CD8-positive, alpha-beta memory T cell (primary cell): ENCODE data around the gene NDUFB2. TPM values are rescaled to one million over a fixed set of nuclear protein-coding genes. Genes with fewer than 3 reads are reported as not detected.
"Not testable (repeated sequence)": the region's sequence is repeated elsewhere in the genome, so short reads cannot be mapped to it uniquely, and the experiment has no call there.

Experiments used
- CTCF ChIA-PET: fragments of 350-600 bp; sonication (Branson Sonifier 250); formaldehyde crosslinking; loops from one replicate; lab custom pipeline; 2021; ENCODE audit warnings: antibody characterized with exemption; lab: Charles Lee
- POLR2A ChIA-PET: fragments of 350-600 bp; sonication (Branson Sonifier 250); formaldehyde crosslinking; loops from one replicate; lab custom pipeline; 2021; ENCODE audit warnings: antibody characterized with exemption; lab: Charles Lee
- DNase-seq, 5 donors: peaks; one replicate each; pipeline versions ENCODE4 v3.0.0 to v3.0.0-alpha.2; 2020 to 2022; ENCODE audit warnings: mixed read lengths in 1 of 5
- H3K27ac ChIP-seq: one replicate; pipeline ENCODE4 v1.7.0; 2013; ENCODE audit warnings: low read depth, mild to moderate bottlenecking, low read length, moderate library complexity
- H3K27me3 ChIP-seq: 2 replicates; pipeline ENCODE4 v1.7.0; 2013; ENCODE audit warnings: low read length, mild to moderate bottlenecking; ENCODE audit not compliant: insufficient read depth, poor library complexity, severe bottlenecking
- H3K36me3 ChIP-seq: 2 replicates; pipeline ENCODE4 v1.7.0; 2013; ENCODE audit warnings: mild to moderate bottlenecking, low read length, moderate library complexity; ENCODE audit not compliant: insufficient read depth
- H3K4me1 ChIP-seq: 2 replicates; pipeline ENCODE4 v1.7.0; 2013; ENCODE audit warnings: mild to moderate bottlenecking, low read length, moderate library complexity; ENCODE audit not compliant: insufficient read depth
- H3K4me3 ChIP-seq: 2 replicates; pipeline ENCODE4 v1.7.0; 2013; ENCODE audit warnings: mild to moderate bottlenecking, low read length
- H3K9me3 ChIP-seq: 2 replicates; pipeline ENCODE4 v1.7.0; 2013; ENCODE audit warnings: mild to moderate bottlenecking, low read length
- H3K27ac Mint-ChIP-seq, 8 donors: one replicate each; pipeline ENCODE4 v1.8.0; 2020 to 2021; ENCODE audit warnings: mixed read lengths in 8 of 8, mild to moderate bottlenecking in 6 of 8, inconsistent platforms in 3 of 8, moderate library complexity in 3 of 8
- H3K27me3 Mint-ChIP-seq, 2 donors: one replicate each; pipeline ENCODE4 v1.8.0; 2020 to 2021; ENCODE audit warnings: mixed read lengths in 2 of 2, mild to moderate bottlenecking in 1 of 2, moderate library complexity in 1 of 2
- H3K36me3 Mint-ChIP-seq, 3 donors: one replicate each; pipeline ENCODE4 v1.8.0; 2020 to 2021; ENCODE audit warnings: mixed read lengths in 3 of 3, inconsistent platforms in 1 of 3, mild to moderate bottlenecking in 1 of 3
- H3K4me1 Mint-ChIP-seq, 3 donors: one replicate each; pipeline ENCODE4 v1.8.0; 2020 to 2021; ENCODE audit warnings: mixed read lengths in 3 of 3, inconsistent platforms in 1 of 3, mild to moderate bottlenecking in 1 of 3
- H3K4me3 Mint-ChIP-seq, 7 donors: one replicate each; pipeline ENCODE4 v1.8.0; 2020 to 2021; ENCODE audit warnings: mixed read lengths in 7 of 7, mild to moderate bottlenecking in 6 of 7, moderate library complexity in 4 of 7, inconsistent platforms in 2 of 7
- H3K9me3 Mint-ChIP-seq, 5 donors: one replicate each; pipeline ENCODE4 v1.8.0; 2020 to 2022; ENCODE audit warnings: mixed read lengths in 5 of 5, mild to moderate bottlenecking in 3 of 5, moderate library complexity in 2 of 5, inconsistent platforms in 1 of 5
- polyA plus RNA-seq: library from polyadenylated mRNA; unstranded; fragments of 300-500 nt; fragmentation: Illumina TruSeq; gene quantifications from one replicate; pipeline ENCODE4 v1.2.3, GENCODE V29; 2021
- total RNA-seq, 2 experiments: library from RNA; stranded (reverse); gene quantifications; one replicate each; pipeline ENCODE4 v1.2.3, GENCODE V29; 2021

Gene NDUFB2
- total and polyA plus RNA-seq, 3 experiments from 2014 or later = 209 to 464 (median 231) TPM

- no peak overlapping the region for H3K4me3 ChIP-seq
- peak overlapping the region in 6 of 8 donors; percentile 2 to 97 (median 87) for H3K27ac Mint-ChIP-seq
- CTCF ChIA-PET = interaction anchor here (0.9 to 1.0 kb wide), 2 partner anchors 14 to 138 kb away, joined by 3 read pairs; no protein-coding TSS in a partner anchor
These were observed 40.7 kb upstream of the NDUFB2 start for GRCh38 chr7:140655511-140656408.

GRCh38 chr7:140656548-140657515 lies 39.7 kb upstream of the NDUFB2 start:
- ChIA-PET POLR2A (no interaction called here), CTCF (interaction anchor here (0.9 to 1.0 kb wide), 2 partner anchors 15 to 139 kb away, joined by 3 read pairs; no protein-coding TSS in a partner anchor)
- Mint-ChIP-seq H3K36me3 (no peaks in the 10 kb centered on the region), H3K27ac (peak overlapping the region; percentile 2 to 97 (median 87)), H3K4me1 (peaks cover 15 to 26% (median 19%) of the 10 kb centered on the region in 3 donors), H3K27me3 (peaks cover 9 to 10% of the 10 kb centered on the region in 2 donors), H3K4me3 (peak overlapping the region; percentile 32 to 96 (median 87)), H3K9me3 (no peaks in the 10 kb centered on the region)
- peak in 3 of 5 donors; percentile 5 to 30 (median 18) for DNase-seq
- H3K36me3 ChIP-seq = no peaks in the 10 kb centered on the region
- no peaks in the 10 kb centered on the region for H3K9me3 ChIP-seq
- H3K4me1 ChIP-seq = peaks cover 18% of the 10 kb centered on the region
- no peak overlapping the region for H3K27ac ChIP-seq
- H3K4me3 ChIP-seq = peak overlapping the region; percentile 55
- H3K27me3 ChIP-seq = no peaks in the 10 kb centered on the region

More at GRCh38 chr7:140655511-140656408, 40.7 kb upstream of the NDUFB2 start:
- peaks cover 18% of the 10 kb centered on the region for H3K4me1 ChIP-seq
- no peak overlapping the region for H3K27ac ChIP-seq
- peaks cover 15 to 26% (median 19%) of the 10 kb centered on the region in 3 donors for H3K4me1 Mint-ChIP-seq
- POLR2A ChIA-PET = no interaction called here
- H3K27me3 Mint-ChIP-seq = peaks cover 5 to 10% of the 10 kb centered on the region in 2 donors
- DNase-seq = no peak
- H3K27me3 ChIP-seq = no peaks in the 10 kb centered on the region
- H3K4me3 Mint-ChIP-seq = peak overlapping the region in 6 of 7 donors; percentile 84 to 96 (median 88)
- H3K36me3 Mint-ChIP-seq = no peaks in the 10 kb centered on the region
- H3K36me3 ChIP-seq = no peaks in the 10 kb centered on the region
- H3K9me3 ChIP-seq = no peaks in the 10 kb centered on the region
- H3K9me3 Mint-ChIP-seq = no peaks in the 10 kb centered on the region

- Mint-ChIP-seq H3K4me1 (peaks cover 15 to 26% (median 19%) of the 10 kb centered on the region in 3 donors), H3K36me3 (no peaks in the 10 kb centered on the region), H3K4me3 (no peak overlapping the region), H3K27me3 (peaks cover 9 to 10% of the 10 kb centered on the region in 2 donors), H3K27ac (no peak overlapping the region), H3K9me3 (no peaks in the 10 kb centered on the region)
- ChIA-PET POLR2A (no interaction called here), CTCF (no interaction called here)
- no peaks in the 10 kb centered on the region for H3K36me3 ChIP-seq
- H3K4me1 ChIP-seq = peaks cover 18% of the 10 kb centered on the region
- H3K27me3 ChIP-seq = no peaks in the 10 kb centered on the region
- no peak overlapping the region for H3K27ac ChIP-seq
- H3K9me3 ChIP-seq = no peaks in the 10 kb centered on the region
- no peak for DNase-seq
- H3K4me3 ChIP-seq = no peak overlapping the region
These were observed 38.6 kb upstream of the NDUFB2 start for GRCh38 chr7:140657891-140658290.

GRCh38 chr7:140659856-140660255 lies 36.7 kb upstream of the NDUFB2 start:
- POLR2A ChIA-PET = no interaction called here

GRCh38 chr7:140661124-140661523 lies 35.4 kb upstream of the NDUFB2 start:
- Mint-ChIP-seq H3K9me3 (no peaks in the 10 kb centered on the region), H3K4me1 (peaks cover 11 to 12% (median 11%) of the 10 kb centered on the region in 3 donors), H3K27me3 (peaks cover 8 to 9% of the 10 kb centered on the region in 2 donors), H3K36me3 (peaks cover 0 to 2% (median 0%) of the 10 kb centered on the region in 3 donors), H3K4me3 (no peak overlapping the region), H3K27ac (no peak overlapping the region)
- ChIA-PET POLR2A (no interaction called here), CTCF (interaction anchor here (0.9 to 1.2 kb wide), 3 partner anchors 10 to 22 kb away, joined by 3 read pairs; no protein-coding TSS in a partner anchor)
- Histone ChIP-seq H3K4me1 (peaks cover 12% of the 10 kb centered on the region), H3K4me3 (no peak overlapping the region), H3K27ac (no peak overlapping the region), H3K9me3 (no peaks in the 10 kb centered on the region), H3K36me3 (no peaks in the 10 kb centered on the region), H3K27me3 (no peaks in the 10 kb centered on the region)
- no peak for DNase-seq

More at GRCh38 chr7:140659856-140660255, 36.7 kb upstream of the NDUFB2 start:
- no peak overlapping the region for H3K4me3 ChIP-seq
- no peaks in the 10 kb centered on the region for H3K27me3 ChIP-seq
- Mint-ChIP-seq H3K4me3 (no peak overlapping the region), H3K9me3 (no peaks in the 10 kb centered on the region), H3K27me3 (peaks cover 8 to 10% of the 10 kb centered on the region in 2 donors), H3K36me3 (peaks cover 0 to 2% (median 0%) of the 10 kb centered on the region in 3 donors), H3K27ac (no peak overlapping the region), H3K4me1 (peaks cover 13 to 17% (median 15%) of the 10 kb centered on the region in 3 donors)
- H3K27ac ChIP-seq = no peak overlapping the region
- no peaks in the 10 kb centered on the region for H3K36me3 ChIP-seq
- H3K9me3 ChIP-seq = no peaks in the 10 kb centered on the region
- no peak for DNase-seq
- CTCF ChIA-PET = interaction anchor here (1.2 kb wide), 1 partner anchor 13 kb away, joined by 3 read pairs; no protein-coding TSS in a partner anchor
- peaks cover 13% of the 10 kb centered on the region for H3K4me1 ChIP-seq

- H3K36me3 ChIP-seq, H3K27me3 ChIP-seq, H3K27me3 Mint-ChIP-seq, H3K9me3 Mint-ChIP-seq, H3K4me3 ChIP-seq, H3K4me1 Mint-ChIP-seq, H3K4me3 Mint-ChIP-seq, H3K27ac Mint-ChIP-seq, H3K36me3 Mint-ChIP-seq, H3K9me3 ChIP-seq, DNase-seq, H3K4me1 ChIP-seq, CTCF ChIA-PET, H3K27ac ChIP-seq, POLR2A ChIA-PET: not testable (repeated sequence)
These were observed 33.6 kb upstream of the NDUFB2 start for GRCh38 chr7:140662938-140663337.

- Histone ChIP-seq H3K4me3 (no peak overlapping the region), H3K36me3 (no peaks in the 10 kb centered on the region), H3K27ac (no peak overlapping the region), H3K9me3 (no peaks in the 10 kb centered on the region), H3K27me3 (no peaks in the 10 kb centered on the region), H3K4me1 (peaks cover 5% of the 10 kb centered on the region)
- no peak for DNase-seq
- H3K27me3 Mint-ChIP-seq = peaks cover 0 to 3% of the 10 kb centered on the region in 2 donors
- peaks cover 5 to 6% (median 5%) of the 10 kb centered on the region in 3 donors for H3K4me1 Mint-ChIP-seq
- H3K27ac Mint-ChIP-seq = no peak overlapping the region
- H3K9me3 Mint-ChIP-seq = no peaks in the 10 kb centered on the region
- ChIA-PET CTCF (interaction anchor here (0.6 kb wide), 1 partner anchor 328 kb away, joined by 3 read pairs; no protein-coding TSS in a partner anchor), POLR2A (no interaction called here)
- H3K4me3 Mint-ChIP-seq = no peak overlapping the region
- H3K36me3 Mint-ChIP-seq = peaks cover 0 to 2% (median 0%) of the 10 kb centered on the region in 3 donors
These were observed 29.0 kb upstream of the NDUFB2 start for GRCh38 chr7:140667476-140667875.
